Measurements from ENCODE around the gene ESPL1. TPM values are rescaled to one million over a fixed set of nuclear protein-coding genes. Genes with fewer than 3 reads are reported as not detected.

ESPL1 gene
- total and polyA plus RNA-seq, 2 donors (not counting 3 experiments of a cell fraction or from before 2014, with no cell fraction given): 16.2 to 42.7 TPM

DNA sequence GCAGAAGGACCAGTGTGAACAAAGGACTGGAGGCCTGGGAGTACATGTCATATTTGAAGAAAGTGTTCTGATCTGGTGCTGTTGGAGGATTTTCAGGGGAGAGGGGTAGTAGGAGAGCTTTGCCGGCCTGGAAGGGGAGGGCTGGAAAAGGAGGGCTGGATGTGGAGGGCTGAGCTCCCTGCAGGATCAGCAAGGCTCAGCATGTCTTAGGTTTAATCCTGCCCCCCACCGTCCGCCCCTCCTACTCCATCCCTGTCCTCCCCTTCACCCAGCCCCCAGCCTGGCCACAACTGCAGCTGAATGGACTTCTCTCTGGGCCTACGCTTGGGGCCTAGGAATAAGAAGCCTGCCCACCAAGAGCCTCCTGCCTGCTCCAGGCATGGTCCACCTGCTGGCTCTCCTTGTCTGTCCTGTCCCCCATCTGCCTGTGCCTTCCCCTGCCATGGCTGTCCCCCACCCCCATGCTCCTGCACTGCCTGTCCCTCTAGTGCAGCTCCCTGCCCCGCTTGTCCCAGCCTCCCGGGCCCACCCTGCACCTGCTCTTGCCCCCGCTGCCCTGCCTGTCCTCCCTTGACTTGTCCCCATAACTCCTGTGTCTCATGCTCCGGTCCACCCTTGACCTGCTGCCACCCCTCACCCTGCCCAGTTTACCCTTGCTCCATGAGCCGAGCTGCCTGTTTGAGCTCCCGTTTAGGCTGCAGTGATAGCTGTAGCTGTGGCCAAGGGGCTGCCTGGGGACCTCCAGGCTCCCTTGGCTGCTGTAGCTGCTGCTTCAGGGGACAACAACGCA, 26.3 kb upstream of the ESPL1 start:
- H4K20me1 ChIP-seq (replicated peaks; ENCODE audit: control insufficient read depth, extremely low read depth, insufficient read depth, low read length): no peaks in the 10 kb centered on the region
- H3K9me3 ChIP-seq (replicated peaks; ENCODE audit: control insufficient read depth, insufficient read depth, low read length): no peaks in the 10 kb centered on the region
- no peaks in the 10 kb centered on the region for H3K9me1 ChIP-seq (replicated peaks; ENCODE audit: control insufficient read depth, extremely low read depth, insufficient read depth, low read length)
- H2AFZ ChIP-seq (ENCODE audit: low read depth, low read length): no peak overlapping the region
- H3K9ac ChIP-seq (replicated peaks; ENCODE audit: extremely low read depth, insufficient read depth, low read length): no peak overlapping the region
- no peak overlapping the region for H3K4me2 ChIP-seq (ENCODE audit: insufficient read depth, low read length)
- intact Hi-C loops (cut with micrococcal nuclease) (no loop called here), dilution Hi-C loops (cut with MboI; ENCODE audit: extremely low pct_ligation_motif_present, low sequenced_read_pairs) (no loop called here)
- FAIRE-seq (no peak), DNase-seq (ENCODE audit: low read depth, low spot score) (no peak)
- no peaks in the 10 kb centered on the region for H3K79me2 ChIP-seq (ENCODE audit: control insufficient read depth, insufficient read depth, low read length)
- POLR2A ChIA-PET: no interaction called here
- CTCF ChIA-PET: interaction anchor here (0.9 to 8.0 kb wide), 7 partner anchors 8 to 82 kb away, joined by 3 to 38 read pairs (median 4); partner anchors contain the start of gene ESPL1
- no peak overlapping the region for H3K27ac ChIP-seq (ENCODE audit: insufficient read depth, low read depth, low read length)
- peaks cover 16 to 18% of the 10 kb centered on the region in 2 experiments for H3K27me3 ChIP-seq (ENCODE audit: control insufficient read depth in 2 of 2, insufficient read depth in 2 of 2, low read length in 2 of 2)
- BruUV-seq (replicated peaks): no TSS peak
- no peak for TF ChIP-seq JUN (IDR thresholded peaks at IDR 0.05; ENCODE audit: borderline replicate concordance, insufficient read depth, insufficient read length, low read depth)
- TF ChIP-seq MYC (IDR thresholded peaks at IDR 0.05; ENCODE audit: low read depth, low read length): no peak
- no peak for TF ChIP-seq POLR2A (IDR thresholded peaks at IDR 0.05; ENCODE audit: low read depth, low read length)
- no peaks in the 10 kb centered on the region for H3K4me1 ChIP-seq (ENCODE audit: control insufficient read depth, extremely low read depth, insufficient read depth, low read length)
- no peaks in the 10 kb centered on the region for H3K36me3 ChIP-seq (ENCODE audit: control insufficient read depth in 2 of 2, extremely low read depth in 1 of 2, insufficient read depth in 2 of 2, low read length in 2 of 2)
- H3K4me3 ChIP-seq (replicated peaks in 1 of 3; ENCODE audit: insufficient read depth in 1 of 3, low read depth in 1 of 3, low read length in 3 of 3): no peak overlapping the region

DNA sequence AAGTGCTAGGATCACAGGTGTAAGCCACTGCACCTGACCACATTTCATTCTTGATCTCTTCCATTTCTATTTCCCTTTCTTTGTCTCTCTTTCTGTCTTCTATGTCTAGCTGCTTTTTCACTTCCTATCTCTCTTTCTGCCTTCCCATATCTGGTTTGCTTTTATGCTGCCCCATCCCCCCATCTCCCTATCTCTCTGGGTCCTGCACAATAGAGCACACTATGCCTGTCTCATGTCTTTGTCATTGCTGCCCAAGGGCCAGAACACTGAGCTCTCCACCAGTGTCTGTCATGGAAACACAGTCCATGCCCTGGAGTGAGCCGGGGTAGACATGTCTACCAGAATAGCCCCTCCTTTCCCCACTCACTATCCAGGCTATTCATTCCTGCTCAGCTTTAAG, 23.8 kb upstream of the ESPL1 start:
- H3K79me2 ChIP-seq (ENCODE audit: control insufficient read depth, insufficient read depth, low read length): no peaks in the 10 kb centered on the region
- ChIA-PET POLR2A (interaction anchor here (0.7 kb wide), 1 partner anchor 25 kb away, joined by 4 read pairs; no protein-coding TSS in a partner anchor), CTCF (interaction anchor here (0.8 to 8.0 kb wide), 7 partner anchors 9 to 85 kb away, joined by 3 to 38 read pairs (median 5); no protein-coding TSS in a partner anchor)
- H4K20me1 ChIP-seq (replicated peaks; ENCODE audit: control insufficient read depth, extremely low read depth, insufficient read depth, low read length): no peaks in the 10 kb centered on the region
- no TSS peak for BruUV-seq (replicated peaks)
- no peak overlapping the region for H3K9ac ChIP-seq (replicated peaks; ENCODE audit: extremely low read depth, insufficient read depth, low read length)
- H3K27me3 ChIP-seq (ENCODE audit: control insufficient read depth in 2 of 2, insufficient read depth in 2 of 2, low read length in 2 of 2): peaks cover 11 to 16% of the 10 kb centered on the region in 2 experiments
- no peaks in the 10 kb centered on the region for H3K4me1 ChIP-seq (ENCODE audit: control insufficient read depth, extremely low read depth, insufficient read depth, low read length)
- H3K9me3 ChIP-seq (replicated peaks; ENCODE audit: control insufficient read depth, insufficient read depth, low read length): no peaks in the 10 kb centered on the region
- no peaks in the 10 kb centered on the region for H3K36me3 ChIP-seq (ENCODE audit: control insufficient read depth in 2 of 2, extremely low read depth in 1 of 2, insufficient read depth in 2 of 2, low read length in 2 of 2)
- H3K4me3 ChIP-seq (replicated peaks in 1 of 3; ENCODE audit: insufficient read depth in 1 of 3, low read depth in 1 of 3, low read length in 3 of 3): no peak overlapping the region
- H3K4me2 ChIP-seq (ENCODE audit: insufficient read depth, low read length): no peak overlapping the region
- H3K9me1 ChIP-seq (replicated peaks; ENCODE audit: control insufficient read depth, extremely low read depth, insufficient read depth, low read length): no peaks in the 10 kb centered on the region
- intact Hi-C loops (cut with micrococcal nuclease) (no loop called here), dilution Hi-C loops (cut with MboI; ENCODE audit: extremely low pct_ligation_motif_present, low sequenced_read_pairs) (no loop called here)
- H2AFZ ChIP-seq (ENCODE audit: low read depth, low read length): no peak overlapping the region
- TF ChIP-seq FOS (IDR thresholded peaks at IDR 0.05; ENCODE audit: borderline replicate concordance, insufficient read depth, low read length): no peak
- no peak for TF ChIP-seq POLR2A (IDR thresholded peaks at IDR 0.05; ENCODE audit: low read depth, low read length)
- TF ChIP-seq MAX (IDR thresholded peaks at IDR 0.05; ENCODE audit: insufficient read depth, insufficient read length): no peak
- TF ChIP-seq POLR2AphosphoS5 (IDR thresholded peaks at IDR 0.05; ENCODE audit: insufficient read depth, low read depth, low read length): no peak
- no peak for TF ChIP-seq JUN (IDR thresholded peaks at IDR 0.05; ENCODE audit: borderline replicate concordance, insufficient read depth, insufficient read length, low read depth)
- TF ChIP-seq, protein P1, sequence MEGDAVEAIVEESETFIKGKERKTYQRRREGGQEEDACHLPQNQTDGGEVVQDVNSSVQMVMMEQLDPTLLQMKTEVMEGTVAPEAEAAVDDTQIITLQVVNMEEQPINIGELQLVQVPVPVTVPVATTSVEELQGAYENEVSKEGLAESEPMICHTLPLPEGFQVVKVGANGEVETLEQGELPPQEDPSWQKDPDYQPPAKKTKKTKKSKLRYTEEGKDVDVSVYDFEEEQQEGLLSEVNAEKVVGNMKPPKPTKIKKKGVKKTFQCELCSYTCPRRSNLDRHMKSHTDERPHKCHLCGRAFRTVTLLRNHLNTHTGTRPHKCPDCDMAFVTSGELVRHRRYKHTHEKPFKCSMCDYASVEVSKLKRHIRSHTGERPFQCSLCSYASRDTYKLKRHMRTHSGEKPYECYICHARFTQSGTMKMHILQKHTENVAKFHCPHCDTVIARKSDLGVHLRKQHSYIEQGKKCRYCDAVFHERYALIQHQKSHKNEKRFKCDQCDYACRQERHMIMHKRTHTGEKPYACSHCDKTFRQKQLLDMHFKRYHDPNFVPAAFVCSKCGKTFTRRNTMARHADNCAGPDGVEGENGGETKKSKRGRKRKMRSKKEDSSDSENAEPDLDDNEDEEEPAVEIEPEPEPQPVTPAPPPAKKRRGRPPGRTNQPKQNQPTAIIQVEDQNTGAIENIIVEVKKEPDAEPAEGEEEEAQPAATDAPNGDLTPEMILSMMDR (IDR thresholded peaks at IDR 0.05; ENCODE audit: extremely low read depth in 1 of 2, insufficient read depth in 1 of 2, low read depth in 1 of 2, low read length in 2 of 2): no peak
- H3K27ac ChIP-seq (ENCODE audit: insufficient read depth, low read depth, low read length): no peak overlapping the region
- DNase-seq (ENCODE audit: low read depth, low spot score): no peak
- no peak for FAIRE-seq
